Colonic mucosa (tissue), 4 donors: ENCODE measurements around the gene RAP1GAP2. TPM values are rescaled to one million over a fixed set of nuclear protein-coding genes. Genes with fewer than 3 reads are reported as not detected.
"Not testable (repeated sequence)": the region's sequence is repeated elsewhere in the genome, so short reads cannot be mapped to it uniquely, and the experiment has no call there.

Experiments used
- DNase-seq: peaks from one replicate; pipeline ENCODE4 v3.0.0-alpha.2; 2020
- H3K27ac ChIP-seq: fragments of 200-600 bp; one replicate; pipeline ENCODE4 v1.8.0; 2021
- H3K27me3 ChIP-seq: fragments of 200-600 bp; one replicate; pipeline ENCODE4 v1.8.0; 2021
- H3K36me3 ChIP-seq: fragments of 200-600 bp; one replicate; pipeline ENCODE4 v1.8.0; 2021
- H3K4me1 ChIP-seq: fragments of 200-600 bp; one replicate; pipeline ENCODE4 v1.8.0; 2021; ENCODE audit warnings: mild to moderate bottlenecking
- H3K4me3 ChIP-seq: fragments of 200-600 bp; one replicate; pipeline ENCODE4 v1.8.0; 2021
- H3K9ac ChIP-seq, 2 donors: one replicate each; pipeline ENCODE4 v1.7.0; 2013; ENCODE audit warnings: control low read depth in 2 of 2, low read depth in 2 of 2, low read length in 2 of 2
- H3K9me3 ChIP-seq: fragments of 200-600 bp; one replicate; pipeline ENCODE4 v1.8.0; 2021
- intact Hi-C: fragments of 100-400 bp; cut with DNase I; formaldehyde crosslinking; loops from one replicate; pipeline ENCODE4 v1.14.1; 2022
- total RNA-seq, 2 donors: library from RNA; stranded (reverse); fragmentation: NEBNext Ultra II Directional in 1 of 2; extraction: Animal tissue kit (Norgen Biotek cat#: 25700) in 1 of 2; gene quantifications; one replicate each; pipeline ENCODE4 v1.2.1, GENCODE V29; 2021
- TF ChIP-seq, protein P1 (sequence below): fragments of 200-600 bp; IDR thresholded peaks from one replicate; pipeline ENCODE4 v1.8.0; 2022; ENCODE audit warnings: antibody characterized with exemption, mild to moderate bottlenecking
- donor health status: healthy.
- donor health status: DM: no; HTN: no; CAD: no.
- donor health status: DM: no; HTN: no; CAD: no.

The RAP1GAP2 gene
- total RNA-seq, 2 donors from 2014 or later: 45.2 to 45.4 TPM

DNA sequence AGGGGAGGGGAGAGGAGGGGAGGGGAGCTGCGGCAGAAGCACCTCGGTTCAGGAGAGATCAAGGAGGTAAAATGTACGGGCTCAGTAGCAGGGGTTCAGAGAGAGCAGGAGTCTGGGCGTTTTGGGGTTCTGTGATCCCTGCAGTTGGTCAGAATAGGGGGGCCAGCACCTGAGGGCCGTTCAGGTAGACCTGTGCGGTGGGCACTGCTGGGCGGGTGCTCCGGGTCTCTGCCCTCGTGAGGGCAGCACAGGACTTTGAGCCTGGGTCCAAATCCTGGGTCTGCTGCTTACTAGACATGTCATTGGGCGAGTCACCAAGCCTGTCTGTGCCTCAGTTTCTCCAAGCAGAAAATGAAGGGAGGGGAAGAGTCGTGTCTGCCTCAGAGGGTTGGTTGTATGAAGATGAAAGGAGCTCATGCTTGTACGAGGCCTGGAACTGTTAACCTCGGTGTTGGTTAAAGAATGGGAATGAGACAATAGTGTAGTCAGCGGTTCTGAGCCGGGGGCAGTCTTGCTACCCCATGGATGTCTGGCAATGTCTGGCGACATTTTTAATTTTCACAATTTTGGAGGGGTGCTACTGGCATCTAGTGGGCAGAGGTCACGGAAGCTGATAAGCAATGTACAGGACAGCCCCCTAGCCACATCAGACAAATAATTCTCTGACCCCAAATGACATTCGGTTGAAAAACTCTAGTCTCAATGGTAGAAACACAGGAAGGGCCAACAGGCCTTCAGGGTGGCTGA, 231.7 kb downstream of the RAP1GAP2 start:
- Histone ChIP-seq H3K4me1 (no peaks in the 10 kb centered on the region), H3K36me3 (no peaks in the 10 kb centered on the region), H3K27me3 (no peaks in the 10 kb centered on the region), H3K9ac (no peak overlapping the region), H3K9me3 (no peaks in the 10 kb centered on the region), H3K27ac (no peak overlapping the region), H3K4me3 (no peak overlapping the region)
- TF ChIP-seq, protein P1, sequence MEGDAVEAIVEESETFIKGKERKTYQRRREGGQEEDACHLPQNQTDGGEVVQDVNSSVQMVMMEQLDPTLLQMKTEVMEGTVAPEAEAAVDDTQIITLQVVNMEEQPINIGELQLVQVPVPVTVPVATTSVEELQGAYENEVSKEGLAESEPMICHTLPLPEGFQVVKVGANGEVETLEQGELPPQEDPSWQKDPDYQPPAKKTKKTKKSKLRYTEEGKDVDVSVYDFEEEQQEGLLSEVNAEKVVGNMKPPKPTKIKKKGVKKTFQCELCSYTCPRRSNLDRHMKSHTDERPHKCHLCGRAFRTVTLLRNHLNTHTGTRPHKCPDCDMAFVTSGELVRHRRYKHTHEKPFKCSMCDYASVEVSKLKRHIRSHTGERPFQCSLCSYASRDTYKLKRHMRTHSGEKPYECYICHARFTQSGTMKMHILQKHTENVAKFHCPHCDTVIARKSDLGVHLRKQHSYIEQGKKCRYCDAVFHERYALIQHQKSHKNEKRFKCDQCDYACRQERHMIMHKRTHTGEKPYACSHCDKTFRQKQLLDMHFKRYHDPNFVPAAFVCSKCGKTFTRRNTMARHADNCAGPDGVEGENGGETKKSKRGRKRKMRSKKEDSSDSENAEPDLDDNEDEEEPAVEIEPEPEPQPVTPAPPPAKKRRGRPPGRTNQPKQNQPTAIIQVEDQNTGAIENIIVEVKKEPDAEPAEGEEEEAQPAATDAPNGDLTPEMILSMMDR: no peak
- intact Hi-C loops: no loop called here
- DNase-seq: no peak

DNA sequence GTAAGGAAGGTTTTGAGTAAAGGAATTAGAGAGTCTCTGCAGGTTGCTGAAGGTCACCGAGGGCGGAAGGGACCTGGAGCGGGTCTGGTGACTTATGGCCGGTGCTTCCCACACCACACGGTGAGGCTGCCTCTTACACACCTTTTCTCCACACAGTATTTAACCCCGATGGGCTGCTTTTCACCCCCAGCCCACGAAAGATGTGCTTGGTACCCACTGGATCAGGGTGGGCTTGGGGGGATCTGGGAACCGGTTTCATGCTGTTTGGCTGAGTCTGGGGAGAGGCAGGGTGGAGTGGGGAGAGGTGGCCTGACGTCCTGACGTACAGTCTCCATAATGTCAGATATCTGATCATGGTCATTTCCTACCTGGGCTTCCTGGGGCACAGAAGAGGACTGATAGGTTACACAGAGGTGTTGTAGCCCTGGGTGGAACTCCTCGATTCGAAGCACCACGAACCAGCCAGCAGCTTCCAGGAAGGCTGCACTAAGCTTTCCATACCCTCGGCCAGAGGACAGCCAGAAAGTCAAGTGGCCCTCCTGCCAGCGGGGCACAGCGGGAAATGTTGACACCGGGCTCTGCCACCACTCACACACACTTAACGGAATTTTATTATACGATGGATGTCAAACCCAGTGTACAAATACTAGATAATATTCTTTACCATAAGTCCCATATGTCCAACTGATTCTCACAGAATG, 233.1 kb downstream of the RAP1GAP2 start:
- no peaks in the 10 kb centered on the region for H3K4me1 ChIP-seq
- H3K27me3 ChIP-seq: no peaks in the 10 kb centered on the region
- no peak for DNase-seq
- no peaks in the 10 kb centered on the region for H3K9me3 ChIP-seq
- no peak overlapping the region for H3K9ac ChIP-seq
- H3K36me3 ChIP-seq: no peaks in the 10 kb centered on the region
- no peak overlapping the region for H3K27ac ChIP-seq
- intact Hi-C loops: no loop called here
- H3K4me3 ChIP-seq: no peak overlapping the region
- TF ChIP-seq, protein P1: no peak

DNA sequence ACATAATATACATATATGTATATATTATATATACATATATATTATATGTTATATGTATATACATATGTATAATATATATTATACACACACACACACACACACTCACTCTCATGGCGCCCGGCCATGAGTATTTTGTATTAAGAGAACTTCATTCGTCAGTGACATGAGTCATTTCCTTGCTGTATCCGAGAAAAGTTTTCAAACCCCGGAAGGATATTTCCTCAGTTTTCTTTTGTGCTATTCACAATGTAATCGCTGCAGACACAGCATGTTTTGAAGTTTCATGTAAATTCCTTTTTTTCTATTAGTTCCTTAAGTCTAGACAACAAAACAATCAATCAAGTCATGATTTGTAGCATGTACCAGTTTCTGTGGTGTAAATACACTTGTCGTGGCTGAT, 233.9 kb downstream of the RAP1GAP2 start:
- no peaks in the 10 kb centered on the region for H3K9me3 ChIP-seq
- TF ChIP-seq, protein P1: no peak
- H3K27me3 ChIP-seq: no peaks in the 10 kb centered on the region
- no peak for DNase-seq
- no peaks in the 10 kb centered on the region for H3K36me3 ChIP-seq
- H3K27ac ChIP-seq: no peak overlapping the region
- no peak overlapping the region for H3K9ac ChIP-seq
- no peaks in the 10 kb centered on the region for H3K4me1 ChIP-seq
- H3K4me3 ChIP-seq: no peak overlapping the region
- intact Hi-C loops: no loop called here

DNA sequence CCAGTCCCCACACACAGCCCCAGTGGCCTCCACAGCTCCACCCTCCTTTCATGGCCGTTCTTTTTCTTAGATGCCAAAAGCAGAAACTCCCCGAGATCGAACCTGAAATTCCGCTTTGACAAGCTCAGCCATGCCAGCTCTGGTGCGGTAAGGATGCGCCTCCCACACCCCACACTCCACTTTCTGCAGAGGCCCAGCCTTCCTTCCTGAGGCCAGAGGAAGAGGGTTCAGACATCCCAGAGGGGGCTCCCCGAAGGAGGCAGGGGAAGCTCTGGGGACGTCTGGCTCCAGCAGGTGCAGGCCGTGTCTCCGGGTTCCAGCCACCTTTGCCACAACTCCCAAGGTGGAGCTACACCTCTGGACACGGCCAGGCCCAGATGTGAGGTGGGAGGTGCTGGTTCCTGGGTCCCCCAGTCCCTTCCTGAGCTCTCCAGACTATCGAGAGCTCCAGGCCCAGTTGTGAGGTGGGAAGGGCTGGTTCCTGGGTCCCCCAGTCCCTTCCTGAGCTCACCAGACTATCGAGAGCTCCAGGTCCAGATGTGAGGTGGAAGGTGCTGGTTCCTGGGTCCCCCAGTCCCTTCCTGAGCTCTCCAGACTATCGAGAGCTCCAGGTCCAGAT, 234.7 kb downstream of the RAP1GAP2 start:
- DNase-seq, H3K4me3 ChIP-seq, H3K36me3 ChIP-seq, H3K9ac ChIP-seq, H3K27ac ChIP-seq, H3K9me3 ChIP-seq, H3K27me3 ChIP-seq, H3K4me1 ChIP-seq, intact Hi-C loops: not testable (repeated sequence)

DNA sequence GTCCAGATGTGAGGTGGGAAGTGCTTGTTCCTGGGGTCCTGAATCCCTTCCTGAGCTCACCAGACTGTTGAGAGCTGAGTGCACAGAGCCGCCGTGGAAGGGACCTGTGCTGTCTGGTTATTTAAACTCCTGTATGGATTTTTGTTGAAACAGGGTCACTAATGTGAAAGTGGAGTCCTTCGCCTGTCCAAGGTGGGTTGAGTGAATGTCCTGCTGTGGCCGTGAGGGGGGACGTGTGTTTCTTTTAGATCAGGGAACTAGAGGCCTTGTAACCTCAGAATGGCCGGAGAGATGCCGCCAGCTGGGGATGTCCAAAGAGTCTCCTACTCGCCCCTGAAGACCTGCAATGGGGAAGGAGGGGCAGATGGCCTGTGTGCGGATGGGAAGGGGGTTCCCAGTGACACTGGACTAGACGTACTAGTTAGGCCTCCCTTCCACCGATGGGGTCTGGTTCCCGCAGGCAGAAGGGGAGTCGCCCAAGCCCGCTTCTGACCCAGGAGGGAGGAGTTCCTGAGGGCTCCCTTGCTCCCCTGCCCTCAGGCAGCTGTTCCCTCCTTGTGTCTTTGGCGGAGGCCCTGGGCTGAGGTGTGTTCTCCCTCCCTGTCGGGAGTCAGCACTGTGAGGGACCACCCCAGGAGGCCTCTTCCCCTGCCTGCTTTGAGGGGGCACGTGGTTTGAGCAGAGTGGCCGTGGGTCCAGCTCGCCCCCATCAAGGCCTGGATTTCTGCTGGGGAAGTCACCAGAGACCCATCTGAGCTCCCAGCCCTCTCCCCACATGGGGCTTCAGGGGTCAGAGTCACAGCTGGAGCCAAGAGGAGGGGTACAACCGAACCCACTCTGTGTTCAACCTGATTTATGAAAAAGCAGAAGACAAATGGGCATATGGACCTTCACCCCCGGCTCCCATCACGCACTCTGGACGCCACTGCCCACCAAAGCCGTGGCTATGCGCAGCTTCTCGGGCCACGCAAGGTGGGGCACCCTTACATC, 236.3 kb downstream of the RAP1GAP2 start:
- H3K9me3 ChIP-seq: no peaks in the 10 kb centered on the region
- TF ChIP-seq, protein P1: no peak
- no peak for DNase-seq
- H3K36me3 ChIP-seq: no peaks in the 10 kb centered on the region
- no peak overlapping the region for H3K9ac ChIP-seq
- H3K4me1 ChIP-seq: no peaks in the 10 kb centered on the region
- intact Hi-C loops: no loop called here
- no peak overlapping the region for H3K27ac ChIP-seq
- H3K27me3 ChIP-seq: no peaks in the 10 kb centered on the region
- no peak overlapping the region for H3K4me3 ChIP-seq
